Ascending aorta (tissue), 2 donors: ENCODE results near the gene ATP6V1G2. TPM values are rescaled to one million over a fixed set of nuclear protein-coding genes. Genes with fewer than 3 reads are reported as not detected.
A peak's percentile ranks its signal among the peaks of the same experiment; 100 is the strongest.
"Not testable (repeated sequence)": the region's sequence is repeated elsewhere in the genome, so short reads cannot be mapped to it uniquely, and the experiment has no call there.

ENCODE experiments used
- DNase-seq, 2 donors: peaks; one replicate each; pipeline ENCODE4 v3.0.0-alpha.2; 2019; ENCODE audit warnings: low spot score in 2 of 2
- H3K27ac ChIP-seq, 2 donors: fragments of 200-600 bp; sonication (generic); one replicate each; pipeline ENCODE4 v1.5.1; 2016 to 2017; ENCODE audit warnings: mild to moderate bottlenecking in 1 of 2
- H3K27me3 ChIP-seq: fragments of 200-600 bp; sonication (generic); one replicate; pipeline ENCODE4 v1.5.1; 2017
- H3K36me3 ChIP-seq, 2 donors: fragments of 200-600 bp; sonication (generic); one replicate each; pipeline ENCODE4 v1.5.1; 2016
- H3K4me1 ChIP-seq, 2 donors: fragments of 200-600 bp; sonication (generic); one replicate each; pipeline ENCODE4 v1.5.1; 2016 to 2017; ENCODE audit warnings: mild to moderate bottlenecking in 1 of 2
- H3K4me3 ChIP-seq, 2 donors: fragments of 200-600 bp; sonication (generic); one replicate each; pipeline ENCODE4 v1.5.1; 2016 to 2017; ENCODE audit warnings: mild to moderate bottlenecking in 1 of 2
- H3K9me3 ChIP-seq, 2 donors: fragments of 200-600 bp; sonication (generic); one replicate each; pipeline ENCODE4 v1.5.1; 2016
- intact Hi-C: fragments of 100-400 bp; cut with DNase I; formaldehyde crosslinking; loops from one replicate; pipeline ENCODE4 v1.15.1; 2023
- total RNA-seq: library from RNA; depleted of rRNA; stranded (reverse); fragments of >200 nt; gene quantifications from one replicate; pipeline ENCODE4 v1.1.0, GENCODE V29; 2016
- TF ChIP-seq, protein P1 (sequence below), 3 experiments: fragments of 200-600 bp in 2 of 3; fragments of 450-650 bp in 1 of 3; sonication (generic) in 2 of 3; IDR thresholded peaks; one replicate each; pipeline ENCODE4 v1.5.1; 2016 to 2019; ENCODE audit warnings: antibody characterized with exemption in 3 of 3, mild to moderate bottlenecking in 1 of 3, moderate library complexity in 1 of 3

ATP6V1G2 gene
- total RNA-seq, 1 donor from 2014 or later = not detected

DNA sequence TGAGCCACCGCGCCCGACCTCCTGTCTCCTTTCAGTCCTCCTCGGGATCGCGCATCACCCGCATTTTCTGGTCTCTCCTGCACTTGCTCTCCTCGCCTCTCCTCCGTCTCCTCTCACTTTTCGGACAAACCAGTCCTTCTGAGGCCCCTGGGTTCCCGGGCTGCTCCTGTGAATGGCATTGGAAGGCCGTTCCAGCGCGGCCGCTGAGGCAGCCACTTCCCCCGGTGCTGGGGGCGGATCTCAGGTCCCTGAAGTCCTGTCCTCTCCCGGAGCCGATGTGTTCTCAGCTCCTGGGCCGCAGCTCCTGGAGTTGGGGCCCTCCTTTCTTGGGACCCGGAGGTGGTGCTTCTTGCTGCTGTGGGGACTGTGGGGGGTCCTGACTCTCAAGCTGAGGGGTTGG, 47.7 kb downstream of the ATP6V1G2 start:
- Histone ChIP-seq H3K9me3 (no peaks in the 10 kb centered on the region), H3K4me1 (peaks cover 0 to 4% of the 10 kb centered on the region in 2 donors), H3K27ac (no peak overlapping the region), H3K27me3 (no peaks in the 10 kb centered on the region), H3K4me3 (peak overlapping the region in 1 of 2 donors; percentile 71), H3K36me3 (no peaks in the 10 kb centered on the region)
- DNase-seq = no peak
- intact Hi-C loops = loop anchor here (10.0 kb wide), 1 partner anchor 1524 kb away; no protein-coding TSS in a partner anchor
- TF ChIP-seq, protein P1, sequence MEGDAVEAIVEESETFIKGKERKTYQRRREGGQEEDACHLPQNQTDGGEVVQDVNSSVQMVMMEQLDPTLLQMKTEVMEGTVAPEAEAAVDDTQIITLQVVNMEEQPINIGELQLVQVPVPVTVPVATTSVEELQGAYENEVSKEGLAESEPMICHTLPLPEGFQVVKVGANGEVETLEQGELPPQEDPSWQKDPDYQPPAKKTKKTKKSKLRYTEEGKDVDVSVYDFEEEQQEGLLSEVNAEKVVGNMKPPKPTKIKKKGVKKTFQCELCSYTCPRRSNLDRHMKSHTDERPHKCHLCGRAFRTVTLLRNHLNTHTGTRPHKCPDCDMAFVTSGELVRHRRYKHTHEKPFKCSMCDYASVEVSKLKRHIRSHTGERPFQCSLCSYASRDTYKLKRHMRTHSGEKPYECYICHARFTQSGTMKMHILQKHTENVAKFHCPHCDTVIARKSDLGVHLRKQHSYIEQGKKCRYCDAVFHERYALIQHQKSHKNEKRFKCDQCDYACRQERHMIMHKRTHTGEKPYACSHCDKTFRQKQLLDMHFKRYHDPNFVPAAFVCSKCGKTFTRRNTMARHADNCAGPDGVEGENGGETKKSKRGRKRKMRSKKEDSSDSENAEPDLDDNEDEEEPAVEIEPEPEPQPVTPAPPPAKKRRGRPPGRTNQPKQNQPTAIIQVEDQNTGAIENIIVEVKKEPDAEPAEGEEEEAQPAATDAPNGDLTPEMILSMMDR (IDR thresholded peaks at IDR 0.05) = no peak

DNA sequence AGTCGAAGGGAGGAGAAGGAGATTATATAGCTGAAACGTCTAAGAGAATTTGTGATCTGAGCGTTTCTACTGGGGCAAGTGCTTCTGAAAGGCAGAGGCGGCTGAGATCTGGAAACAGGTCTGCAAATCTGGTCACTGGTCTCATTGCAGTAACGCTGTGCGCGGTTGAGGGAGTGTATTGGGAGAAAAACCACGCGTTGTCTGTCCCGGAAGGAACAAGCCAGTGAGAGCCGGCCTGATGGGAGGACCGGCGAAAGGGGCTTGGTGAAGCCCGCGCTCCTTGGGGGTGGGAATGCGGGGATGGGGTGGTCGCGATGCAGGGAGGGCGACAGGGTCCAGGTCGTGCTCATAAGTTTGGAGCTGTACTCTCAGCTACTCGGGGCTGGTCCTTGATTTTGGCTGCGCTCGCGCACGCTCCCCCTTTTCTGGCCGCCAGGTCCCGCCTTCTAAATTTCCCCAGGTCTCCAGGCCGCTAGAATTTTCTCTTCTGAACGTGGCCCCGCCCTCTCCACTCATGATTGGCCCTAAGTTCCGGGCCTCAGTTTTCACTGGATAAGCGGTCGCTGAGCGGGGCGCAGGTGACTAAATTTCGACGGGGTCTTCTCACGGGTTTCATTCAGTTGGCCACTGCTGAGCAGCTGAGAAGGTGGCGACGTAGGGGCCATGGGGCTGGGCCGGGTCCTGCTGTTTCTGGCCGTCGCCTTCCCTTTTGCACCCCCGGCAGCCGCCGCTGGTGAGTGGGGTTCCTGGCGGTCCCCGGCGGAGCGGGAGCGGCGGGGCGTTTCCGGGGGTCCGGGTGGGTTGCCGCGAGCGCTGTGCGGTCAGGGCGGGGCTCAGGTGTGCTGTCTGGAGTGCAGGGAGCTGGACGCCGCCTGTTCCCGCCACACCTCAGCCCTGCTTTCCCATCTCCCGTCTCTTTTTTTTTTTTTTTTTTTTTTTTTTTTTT, 48.6 kb downstream of the ATP6V1G2 start, which contains the start of gene MICB:
TSS of gene MICB (plus strand) at position 615 of the 946 bp plus-strand sequence. CDS start at position 664, 49 bp downstream.
- intact Hi-C loops = loop anchor here (10.0 kb wide), 1 partner anchor 1523 kb away; no protein-coding TSS in a partner anchor
- TF ChIP-seq, protein P1 (IDR thresholded peaks at IDR 0.05) = no peak
- DNase-seq = peak; percentile 55 to 87
- Histone ChIP-seq H3K9me3 (no peaks in the 10 kb centered on the region), H3K27me3 (no peaks in the 10 kb centered on the region), H3K4me1 (peaks cover 0 to 4% of the 10 kb centered on the region in 2 donors), H3K27ac (peak within 1 kb of the TSS in 1 of 2 donors; percentile 55), H3K4me3 (peak within 1 kb of the TSS; percentile 57 to 71), H3K36me3 (no peaks in the 10 kb centered on the region)

DNA sequence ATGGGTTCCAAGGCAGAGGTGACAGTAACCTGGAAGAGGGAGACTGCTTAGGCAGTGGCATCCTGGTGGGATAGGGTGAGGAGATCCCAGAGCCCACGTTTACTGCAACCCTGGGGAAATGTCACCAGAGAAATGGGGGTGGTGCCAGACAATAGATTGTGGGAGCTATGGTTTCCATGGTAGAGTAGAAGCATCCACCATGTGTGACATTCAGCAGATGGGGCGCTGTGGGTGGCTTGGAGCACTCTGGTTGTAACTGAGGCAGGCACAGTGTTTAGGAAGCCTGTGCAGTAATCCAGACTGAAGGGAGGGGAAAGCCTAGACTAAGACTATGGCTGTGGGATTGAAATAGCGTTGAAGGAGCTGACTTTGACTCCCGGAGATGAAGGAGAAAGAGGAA, 49.6 kb downstream of the ATP6V1G2 start:
- not testable (repeated sequence) for H3K4me3 ChIP-seq, H3K36me3 ChIP-seq, H3K4me1 ChIP-seq, DNase-seq, H3K9me3 ChIP-seq, H3K27me3 ChIP-seq
- peak overlapping the region in 1 of 2 donors; percentile 55 for H3K27ac ChIP-seq
- intact Hi-C loops = loop anchor here (10.0 kb wide), 1 partner anchor 1522 kb away; no protein-coding TSS in a partner anchor

DNA sequence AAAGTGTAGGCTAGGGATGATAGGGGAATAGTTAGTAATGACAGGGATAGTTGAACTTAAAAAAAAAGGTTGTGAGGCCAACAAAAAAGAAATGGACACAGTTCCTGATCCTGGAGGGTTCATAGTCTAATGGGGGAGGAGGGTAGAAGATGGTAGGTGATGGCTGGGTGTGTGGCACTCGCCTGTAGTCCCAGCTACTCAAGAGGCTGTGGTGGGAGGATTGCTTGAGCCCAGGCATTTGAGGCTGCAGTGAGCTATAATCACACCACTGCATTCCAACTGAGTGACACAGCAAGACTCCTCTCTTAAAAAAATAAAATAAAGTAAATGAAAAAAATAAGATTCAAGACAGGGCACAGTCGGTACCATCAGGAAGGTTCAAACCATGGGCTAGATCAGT, 50.8 kb downstream of the ATP6V1G2 start:
- H3K4me1 ChIP-seq = peaks cover 0 to 6% of the 10 kb centered on the region in 2 donors
- H3K27ac ChIP-seq = peak overlapping the region in 1 of 2 donors; percentile 79
- H3K4me3 ChIP-seq = peak overlapping the region in 1 of 2 donors; percentile 80
- TF ChIP-seq, protein P1 (IDR thresholded peaks at IDR 0.05) = no peak
- H3K27me3 ChIP-seq = no peaks in the 10 kb centered on the region
- no peaks in the 10 kb centered on the region for H3K9me3 ChIP-seq
- intact Hi-C loops = loop anchor here (2.0 to 10.0 kb wide), 3 partner anchors 47 to 1521 kb away; partner anchors contain the start of gene DDX39B
- peak in 1 of 2 donors; percentile 59 for DNase-seq
- H3K36me3 ChIP-seq = no peaks in the 10 kb centered on the region

Other genes with a start within 250 kb of the ATP6V1G2 start
- gene HLA-B, start 189.4 kb downstream of the ATP6V1G2 start, total RNA-seq = 1,833 TPM
- gene MICA, start 143.0 kb downstream of the ATP6V1G2 start, total RNA-seq = 19.2 TPM
- gene MICB, start 48.5 kb downstream of the ATP6V1G2 start, total RNA-seq = 0.11 TPM
- gene MCCD1, start 17.6 kb downstream of the ATP6V1G2 start, total RNA-seq = not detected
- gene DDX39B, start 4.6 kb downstream of the ATP6V1G2 start, total RNA-seq = 134 TPM
- gene NFKBIL1, start 1.0 kb upstream of the ATP6V1G2 start, total RNA-seq = 71.5 TPM
- gene LTA, start 25.7 kb upstream of the ATP6V1G2 start, total RNA-seq = not detected
- gene TNF, start 29.0 kb upstream of the ATP6V1G2 start, total RNA-seq = 11.5 TPM
- not detected for gene LTB, start 35.8 kb upstream of the ATP6V1G2 start, total RNA-seq
- 21.4 TPM for gene LST1, start 39.7 kb upstream of the ATP6V1G2 start, total RNA-seq
- not detected for gene NCR3, start 46.4 kb upstream of the ATP6V1G2 start, total RNA-seq
- gene AIF1, start 68.6 kb upstream of the ATP6V1G2 start, total RNA-seq = 1.7 TPM
- gene PRRC2A, start 74.1 kb upstream of the ATP6V1G2 start, total RNA-seq = 171 TPM
- gene BAG6, start 106.1 kb upstream of the ATP6V1G2 start, total RNA-seq = 255 TPM
- not detected for gene APOM, start 109.3 kb upstream of the ATP6V1G2 start, total RNA-seq
- gene C6orf47, start 114.2 kb upstream of the ATP6V1G2 start, total RNA-seq = 20.9 TPM
- gene GPANK1, start 118.4 kb upstream of the ATP6V1G2 start, total RNA-seq = 9.8 TPM
- 148 TPM for gene CSNK2B, start 119.5 kb upstream of the ATP6V1G2 start, total RNA-seq
- gene LY6G5B, start 123.4 kb upstream of the ATP6V1G2 start, total RNA-seq = 24.1 TPM
- gene LY6G5C, start 134.5 kb upstream of the ATP6V1G2 start, total RNA-seq = 0.96 TPM
- gene ABHD16A, start 156.7 kb upstream of the ATP6V1G2 start, total RNA-seq = 28.0 TPM
- gene LY6G6F, start 160.3 kb upstream of the ATP6V1G2 start, total RNA-seq = not detected
- not detected for gene LY6G6D, start 168.7 kb upstream of the ATP6V1G2 start, total RNA-seq
- gene LY6G6C, start 175.1 kb upstream of the ATP6V1G2 start, total RNA-seq = not detected
- not detected for gene MPIG6B, start 176.8 kb upstream of the ATP6V1G2 start, total RNA-seq
- 150 TPM for gene DDAH2, start 182.7 kb upstream of the ATP6V1G2 start, total RNA-seq
- gene CLIC1, start 189.9 kb upstream of the ATP6V1G2 start, total RNA-seq = 281 TPM
- gene MSH5, start 193.4 kb upstream of the ATP6V1G2 start, total RNA-seq = 17.7 TPM
- not detected for gene SAPCD1, start 216.0 kb upstream of the ATP6V1G2 start, total RNA-seq
- not detected for gene VWA7, start 230.7 kb upstream of the ATP6V1G2 start, total RNA-seq
- gene VARS1, start 249.1 kb upstream of the ATP6V1G2 start, total RNA-seq = 48.3 TPM